HepG2 (cell line): ENCODE data around the gene SF3A2. TPM values are rescaled to one million over a fixed set of nuclear protein-coding genes. Genes with fewer than 3 reads are reported as not detected.

ENCODE experiments used
- ATAC-seq: fragments of 200-7000 bp; cut with Tn5 transposase; 3 replicates; pipeline ENCODE4 v1.9.1; 2020; ENCODE audit warnings: mild to moderate bottlenecking, moderate library complexity
- BruUV-seq: library from RNA; stranded (reverse); fragments of 400-500 nt; replicated peaks from 2 replicates; lab custom pipeline; 2021; lab: Mats Ljungman, UMichigan
- CTCF ChIA-PET: fragments of 300-600 bp; formaldehyde crosslinking; extraction: SDS; loops from one replicate; lab custom pipeline; 2021; ENCODE audit warnings: low total read pairs, inconsistent platforms, low intra/inter-chr PET ratio; lab: Yijun Ruan, JAX
- POLR2A ChIA-PET: fragments of 350-600 bp; sonication (Branson Sonifier 250); formaldehyde crosslinking; loops from one replicate; lab custom pipeline; 2020; ENCODE audit warnings: antibody characterized with exemption, inconsistent platforms; lab: Yijun Ruan, JAX
- DNase-seq: peaks from one replicate; pipeline ENCODE4 v3.0.0-alpha.2; 2015; ENCODE audit warnings: low spot score
- FAIRE-seq: peaks from 3 replicates; lab custom pipeline; 2011; peaks lifted over from hg19 to GRCh38; lab: Jason Lieb, UNC
- H2AFZ ChIP-seq: one replicate; pipeline ENCODE4 v1.6.1; 2011; ENCODE audit warnings: low read length, inconsistent platforms
- H3K27ac ChIP-seq: fragments of 300-600 bp; 3 replicates; pipeline ENCODE4 v1.8.0; 2011; ENCODE audit warnings: mixed run types, mild to moderate bottlenecking, mixed read lengths, low read length, inconsistent platforms; ENCODE audit not compliant: insufficient read depth; ENCODE audit errors: extremely low read length
- H3K27me3 ChIP-seq, 2 experiments: fragments of 200-600 bp in 1 of 2; 2 replicates in 1 of 2; 3 replicates in 1 of 2; pipeline versions ENCODE4 v1.6.0 to v1.8.0; 2011; ENCODE audit warnings: low read length in 2 of 2, mild to moderate bottlenecking in 2 of 2, moderate library complexity in 2 of 2, inconsistent platforms in 1 of 2; ENCODE audit not compliant: insufficient read depth in 2 of 2, control insufficient read depth in 1 of 2
- H3K36me3 ChIP-seq, 2 experiments: fragments of 200-600 bp in 1 of 2; replicated peaks in 1 of 2; 2 replicates in 1 of 2; 3 replicates in 1 of 2; pipeline versions ENCODE4 v1.5.1 to v1.8.0; 2011; ENCODE audit warnings: low read length in 2 of 2, inconsistent platforms in 1 of 2; ENCODE audit not compliant: insufficient read depth in 2 of 2, control insufficient read depth in 1 of 2
- H3K4me1 ChIP-seq: 2 replicates; pipeline ENCODE4 v1.5.1; 2012; ENCODE audit warnings: low read length, inconsistent platforms; ENCODE audit not compliant: insufficient read depth
- H3K4me2 ChIP-seq: 2 replicates; pipeline ENCODE4 v1.6.0; 2011; ENCODE audit warnings: low read depth, low read length, inconsistent platforms
- H3K4me3 ChIP-seq, 3 experiments: fragments of 200-600 bp in 1 of 3; sonication (generic), shearing (Covaris generic) in 1 of 3; replicated peaks in 1 of 3; 2 replicates each; pipeline ENCODE4 v1.5.1; 2011 to 2016; ENCODE audit warnings: low read length in 3 of 3, inconsistent platforms in 2 of 3, low read depth in 2 of 3, mild to moderate bottlenecking in 2 of 3, control low read depth in 1 of 3, mixed read lengths in 1 of 3; ENCODE audit not compliant: insufficient read depth in 1 of 3
- H3K79me2 ChIP-seq: one replicate; pipeline ENCODE4 v1.6.1; 2011; ENCODE audit warnings: low read length, inconsistent platforms; ENCODE audit not compliant: insufficient read depth
- H3K9ac ChIP-seq: 2 replicates; pipeline ENCODE4 v1.6.0; 2011; ENCODE audit warnings: mild to moderate bottlenecking, low read depth, low read length, inconsistent platforms; ENCODE audit not compliant: insufficient read depth
- H3K9me3 ChIP-seq: 2 replicates; pipeline ENCODE4 v1.5.1; 2012; ENCODE audit warnings: mild to moderate bottlenecking, low read length
- H4K20me1 ChIP-seq: 2 replicates; pipeline ENCODE4 v1.6.0; 2011; ENCODE audit warnings: inconsistent platforms, mild to moderate bottlenecking, low read length, moderate library complexity; ENCODE audit not compliant: insufficient read depth
- ERF ChIP-seq: IDR thresholded peaks from 2 replicates; pipeline ENCODE4 v1.6.1; 2018; ENCODE audit warnings: missing biosample characterization, missing genetic modification reagents
- ESRRA ChIP-seq: sonication (generic); formaldehyde crosslinking; IDR thresholded peaks from 2 replicates; pipeline ENCODE4 v1.5.1; 2020; ENCODE audit warnings: mild to moderate bottlenecking, low read depth, missing genetic modification reagents
- GATA4 ChIP-seq: sonication (generic); IDR thresholded peaks from 2 replicates; pipeline ENCODE4 v1.6.1; 2016; ENCODE audit warnings: antibody characterized with exemption, low read depth, borderline replicate concordance
- HDAC1 ChIP-seq: sonication (generic); formaldehyde crosslinking; IDR thresholded peaks from 2 replicates; pipeline ENCODE4 v1.5.1; 2020; ENCODE audit warnings: mild to moderate bottlenecking, missing genetic modification reagents
- NFYB ChIP-seq: sonication (generic); formaldehyde crosslinking; IDR thresholded peaks from 2 replicates; pipeline ENCODE4 v1.4.0; 2020; ENCODE audit warnings: missing genetic modification reagents
- SOX13 ChIP-seq, 3 experiments: fragments of 450-650 bp in 1 of 3; sonication (generic) in 1 of 3; formaldehyde crosslinking in 1 of 3; IDR thresholded peaks in 2 of 3; conservative IDR thresholded peaks in 1 of 3; 2 replicates each; pipeline versions ENCODE4 v1.5.0 to v1.6.1; 2016 to 2020; ENCODE audit warnings: antibody characterized with exemption in 1 of 3, mild to moderate bottlenecking in 1 of 3, missing compliant biosample characterization in 1 of 3, missing genetic modification reagents in 1 of 3, moderate library complexity in 1 of 3
- TAF1 ChIP-seq: sonication (generic); formaldehyde crosslinking; IDR thresholded peaks from 2 replicates; pipeline ENCODE4 v1.4.0; 2020; ENCODE audit warnings: missing genetic modification reagents
- THAP11 ChIP-seq: IDR thresholded peaks from 2 replicates; pipeline ENCODE4 v1.6.1; 2016; ENCODE audit warnings: missing biosample characterization, missing genetic modification reagents
- YEATS4 ChIP-seq: sonication (generic); formaldehyde crosslinking; IDR thresholded peaks from 2 replicates; pipeline ENCODE4 v1.4.0; 2020; ENCODE audit warnings: missing genetic modification reagents, borderline replicate concordance
- ZBTB7B ChIP-seq: sonication (generic); formaldehyde crosslinking; IDR thresholded peaks from 2 replicates; pipeline ENCODE4 v1.4.0; 2020; ENCODE audit warnings: missing genetic modification reagents
- ZNF343 ChIP-seq: sonication (generic); formaldehyde crosslinking; IDR thresholded peaks from 2 replicates; pipeline ENCODE4 v1.4.0; 2020; ENCODE audit warnings: mild to moderate bottlenecking, missing genetic modification reagents
- ZNF841 ChIP-seq: sonication (generic); formaldehyde crosslinking; IDR thresholded peaks from 2 replicates; pipeline ENCODE4 v1.8.1; 2023; ENCODE audit warnings: missing genetic modification reagents, borderline replicate concordance
- ZSCAN9 ChIP-seq: IDR thresholded peaks from 2 replicates; pipeline ENCODE4 v1.6.1; 2016; ENCODE audit warnings: borderline replicate concordance
- WGBS: methylation state at CpG from one replicate; pipeline ENCODE4 v1.1.6; 2017; ENCODE audit warnings: low lambda C conversion rate; 5-methylcytosine and 5-hydroxymethylcytosine counted together
- in situ Hi-C: cut with HindIII; loops from 2 replicates; pipeline ENCODE4 v1.10.0; 2017; ENCODE audit warnings: low pct_unique_long_range_greater_than_20kb; ENCODE audit not compliant: extremely low pct_ligation_motif_present
- intact Hi-C: fragments of 100-400 bp; cut with micrococcal nuclease; formaldehyde crosslinking; loops from one replicate; pipeline ENCODE4 v1.10.0; 2022; ENCODE audit not compliant: unreplicated experiment
- polyA plus RNA-seq, 8 experiments: library from polyadenylated mRNA; depleted of rRNA in 3 of 8; stranded (reverse) in 7 of 8; unstranded in 1 of 8; fragments of >200 nt; fragmentation: Illumina TruSeq in 4 of 8; extraction: Trizol in 4 of 8; gene quantifications; 2 replicates each; pipeline versions ENCODE4 v1.2.1 to v1.2.3, GENCODE V29; 2011 to 2016; ENCODE audit warnings: low read depth in 4 of 8, missing spikeins in 1 of 8, mixed read lengths in 1 of 8; ENCODE audit not compliant: insufficient read depth in 1 of 8
- total RNA-seq, 5 experiments: library from RNA; depleted of rRNA; stranded (reverse); fragments of >200 nt; fragmentation: Illumina TruSeq; extraction: Trizol; gene quantifications; 2 replicates each; pipeline ENCODE4 v1.2.3, GENCODE V29; 2016; ENCODE audit warnings: low read depth in 1 of 5
- TF ChIP-seq, protein P1 (sequence below): IDR thresholded peaks from 2 replicates; pipeline ENCODE4 v1.4.0; 2020; ENCODE audit warnings: mild to moderate bottlenecking, missing genetic modification reagents
- TF ChIP-seq, protein P2 (sequence below): sonication (generic); formaldehyde crosslinking; IDR thresholded peaks from 2 replicates; pipeline ENCODE4 v1.4.0; 2020; ENCODE audit warnings: mild to moderate bottlenecking, missing genetic modification reagents
- TF ChIP-seq, protein P3 (sequence below): fragments of 450-650 bp; IDR thresholded peaks from 2 replicates; pipeline ENCODE4 v1.6.1; 2017; ENCODE audit warnings: mild to moderate bottlenecking

The SF3A2 gene
- total and polyA plus RNA-seq, 2 of the 13 experiments (the other 11 are each of a cell fraction or from before 2014, with no cell fraction given) = 8.6 to 8.8 TPM

DNA sequence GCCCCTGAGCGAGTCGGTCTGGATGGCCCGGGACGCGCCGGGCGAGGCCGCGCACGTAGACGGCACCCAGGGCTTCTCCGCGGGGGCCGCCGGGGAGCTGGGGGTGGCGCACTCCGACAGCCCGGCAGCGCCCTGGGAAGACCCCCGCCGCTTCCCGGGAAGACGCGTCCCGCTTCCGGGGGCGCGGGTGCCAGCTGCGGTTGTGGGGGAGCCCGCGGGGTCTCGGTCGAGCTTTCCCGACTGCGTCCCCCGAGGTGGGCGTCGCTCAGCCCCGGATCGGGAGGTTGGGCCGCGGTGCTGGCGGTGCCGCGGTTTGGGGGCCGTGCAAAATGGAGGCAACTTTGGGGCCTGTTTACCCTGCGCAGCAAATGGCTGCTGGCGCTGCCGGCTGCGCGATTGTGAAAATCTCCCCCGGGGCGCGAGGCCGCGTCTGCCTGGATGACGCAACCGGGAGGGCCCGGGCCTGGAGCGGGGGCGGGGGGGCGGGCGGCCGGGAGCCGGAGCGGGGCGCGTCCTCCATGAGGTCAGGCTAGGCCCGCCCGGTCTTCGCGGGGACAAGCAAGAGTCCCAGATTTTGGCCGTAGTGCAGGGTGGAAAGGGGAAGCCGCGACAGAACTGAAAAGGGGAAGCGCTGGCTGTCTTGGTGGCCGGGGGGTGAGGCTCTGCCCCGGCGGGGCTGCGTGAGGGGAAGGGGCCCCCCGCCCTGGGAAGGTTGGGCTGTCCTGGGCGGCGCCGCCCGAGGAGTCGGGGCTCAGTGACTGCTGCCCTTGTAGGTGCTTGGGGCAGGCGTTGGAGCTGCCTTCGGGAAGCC, 34.0 kb downstream of the SF3A2 start:
- peaks cover 39% of the 10 kb centered on the region for H3K79me2 ChIP-seq
- CTCF ChIA-PET = no interaction called here
- in situ Hi-C loops = no loop called here
- TF ChIP-seq GATA4 = no peak
- no peak for TF ChIP-seq ESRRA (CRISPR knock-in tag)
- peak; percentile 58 for TF ChIP-seq YEATS4 (CRISPR knock-in tag)
- TF ChIP-seq ERF (CRISPR knock-in tag) = peak; percentile 20; the same call in 1 of the 2 replicates
- TF ChIP-seq, protein P1, sequence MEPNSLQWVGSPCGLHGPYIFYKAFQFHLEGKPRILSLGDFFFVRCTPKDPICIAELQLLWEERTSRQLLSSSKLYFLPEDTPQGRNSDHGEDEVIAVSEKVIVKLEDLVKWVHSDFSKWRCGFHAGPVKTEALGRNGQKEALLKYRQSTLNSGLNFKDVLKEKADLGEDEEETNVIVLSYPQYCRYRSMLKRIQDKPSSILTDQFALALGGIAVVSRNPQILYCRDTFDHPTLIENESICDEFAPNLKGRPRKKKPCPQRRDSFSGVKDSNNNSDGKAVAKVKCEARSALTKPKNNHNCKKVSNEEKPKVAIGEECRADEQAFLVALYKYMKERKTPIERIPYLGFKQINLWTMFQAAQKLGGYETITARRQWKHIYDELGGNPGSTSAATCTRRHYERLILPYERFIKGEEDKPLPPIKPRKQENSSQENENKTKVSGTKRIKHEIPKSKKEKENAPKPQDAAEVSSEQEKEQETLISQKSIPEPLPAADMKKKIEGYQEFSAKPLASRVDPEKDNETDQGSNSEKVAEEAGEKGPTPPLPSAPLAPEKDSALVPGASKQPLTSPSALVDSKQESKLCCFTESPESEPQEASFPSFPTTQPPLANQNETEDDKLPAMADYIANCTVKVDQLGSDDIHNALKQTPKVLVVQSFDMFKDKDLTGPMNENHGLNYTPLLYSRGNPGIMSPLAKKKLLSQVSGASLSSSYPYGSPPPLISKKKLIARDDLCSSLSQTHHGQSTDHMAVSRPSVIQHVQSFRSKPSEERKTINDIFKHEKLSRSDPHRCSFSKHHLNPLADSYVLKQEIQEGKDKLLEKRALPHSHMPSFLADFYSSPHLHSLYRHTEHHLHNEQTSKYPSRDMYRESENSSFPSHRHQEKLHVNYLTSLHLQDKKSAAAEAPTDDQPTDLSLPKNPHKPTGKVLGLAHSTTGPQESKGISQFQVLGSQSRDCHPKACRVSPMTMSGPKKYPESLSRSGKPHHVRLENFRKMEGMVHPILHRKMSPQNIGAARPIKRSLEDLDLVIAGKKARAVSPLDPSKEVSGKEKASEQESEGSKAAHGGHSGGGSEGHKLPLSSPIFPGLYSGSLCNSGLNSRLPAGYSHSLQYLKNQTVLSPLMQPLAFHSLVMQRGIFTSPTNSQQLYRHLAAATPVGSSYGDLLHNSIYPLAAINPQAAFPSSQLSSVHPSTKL (CRISPR knock-in tag) = no peak
- TF ChIP-seq HDAC1 (CRISPR knock-in tag) = no peak
- TF ChIP-seq, protein P2, sequence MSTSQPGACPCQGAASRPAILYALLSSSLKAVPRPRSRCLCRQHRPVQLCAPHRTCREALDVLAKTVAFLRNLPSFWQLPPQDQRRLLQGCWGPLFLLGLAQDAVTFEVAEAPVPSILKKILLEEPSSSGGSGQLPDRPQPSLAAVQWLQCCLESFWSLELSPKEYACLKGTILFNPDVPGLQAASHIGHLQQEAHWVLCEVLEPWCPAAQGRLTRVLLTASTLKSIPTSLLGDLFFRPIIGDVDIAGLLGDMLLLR = no peak
- TF ChIP-seq ZSCAN9 = no peak
- TF ChIP-seq SOX13 (IDR thresholded peaks at IDR 0.05) = no peak
- no peak for TF ChIP-seq SOX13 (CRISPR knock-in tag; conservative IDR thresholded peaks at IDR 0.05 in 1 of 2, IDR thresholded peaks at IDR 0.05 in 1 of 2)
- 0 out of 2 replicates have a peak, but pooled peaks have one; percentile 27 for TF ChIP-seq NFYB (CRISPR knock-in tag)
- peak; percentile 41; the same call in 1 of the 2 replicates for TF ChIP-seq THAP11 (CRISPR knock-in tag)
- no peak for TF ChIP-seq ZNF343 (CRISPR knock-in tag)
- TF ChIP-seq, protein P3, sequence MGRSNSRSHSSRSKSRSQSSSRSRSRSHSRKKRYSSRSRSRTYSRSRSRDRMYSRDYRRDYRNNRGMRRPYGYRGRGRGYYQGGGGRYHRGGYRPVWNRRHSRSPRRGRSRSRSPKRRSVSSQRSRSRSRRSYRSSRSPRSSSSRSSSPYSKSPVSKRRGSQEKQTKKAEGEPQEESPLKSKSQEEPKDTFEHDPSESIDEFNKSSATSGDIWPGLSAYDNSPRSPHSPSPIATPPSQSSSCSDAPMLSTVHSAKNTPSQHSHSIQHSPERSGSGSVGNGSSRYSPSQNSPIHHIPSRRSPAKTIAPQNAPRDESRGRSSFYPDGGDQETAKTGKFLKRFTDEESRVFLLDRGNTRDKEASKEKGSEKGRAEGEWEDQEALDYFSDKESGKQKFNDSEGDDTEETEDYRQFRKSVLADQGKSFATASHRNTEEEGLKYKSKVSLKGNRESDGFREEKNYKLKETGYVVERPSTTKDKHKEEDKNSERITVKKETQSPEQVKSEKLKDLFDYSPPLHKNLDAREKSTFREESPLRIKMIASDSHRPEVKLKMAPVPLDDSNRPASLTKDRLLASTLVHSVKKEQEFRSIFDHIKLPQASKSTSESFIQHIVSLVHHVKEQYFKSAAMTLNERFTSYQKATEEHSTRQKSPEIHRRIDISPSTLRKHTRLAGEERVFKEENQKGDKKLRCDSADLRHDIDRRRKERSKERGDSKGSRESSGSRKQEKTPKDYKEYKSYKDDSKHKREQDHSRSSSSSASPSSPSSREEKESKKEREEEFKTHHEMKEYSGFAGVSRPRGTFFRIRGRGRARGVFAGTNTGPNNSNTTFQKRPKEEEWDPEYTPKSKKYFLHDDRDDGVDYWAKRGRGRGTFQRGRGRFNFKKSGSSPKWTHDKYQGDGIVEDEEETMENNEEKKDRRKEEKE = no peak
- TF ChIP-seq ZBTB7B (CRISPR knock-in tag) = peak; percentile 20; the same call in 1 of the 2 replicates
- TF ChIP-seq ZNF841 (CRISPR knock-in tag) = no peak
- TF ChIP-seq TAF1 (CRISPR knock-in tag) = peak; percentile 63

More for the DNA sequence above, 34.0 kb downstream of the SF3A2 start:
- Histone ChIP-seq H3K4me1 (peaks cover 57% of the 10 kb centered on the region), H3K27me3 (no peaks in the 10 kb centered on the region; a peak in 1 of 5 replicates), H4K20me1 (peaks cover 56% of the 10 kb centered on the region), H3K36me3 (peaks cover 4 to 17% of the 10 kb centered on the region in 2 experiments; a peak in 4 of 5 replicates), H3K4me3 (peak overlapping the region; percentile 93 to 96 (median 94)), H3K9ac (peak overlapping the region; percentile 96), H3K27ac (peak overlapping the region; percentile 87), H3K9me3 (no peaks in the 10 kb centered on the region), H3K4me2 (peak overlapping the region; percentile 85), H2AFZ (no peak overlapping the region)
- intact Hi-C loops = loop anchor here (5.0 kb wide), 1 partner anchor 33 kb away; the partner anchor contains the start of genes PLEKHJ1 and SF3A2
- BruUV-seq = no TSS peak
- no peak for FAIRE-seq
- peak; percentile 44 for DNase-seq
- WGBS = 0% methylated on average over 10 of the region's 88 CpGs
- POLR2A ChIA-PET = interaction anchor here (0.8 to 2.9 kb wide), 6 partner anchors 11 to 122 kb away, joined by 3 to 11 read pairs (median 4); no protein-coding TSS in a partner anchor
- peak; percentile 4 for ATAC-seq
